Erythroblast (primary cell): ENCODE data around the gene STAT4.

Experiments used
- GATA1 ChIP-seq: IDR thresholded peaks from 2 replicates; pipeline ENCODE4 v1.6.1; 2011; ENCODE audit warnings: low read depth, mild to moderate bottlenecking, control low read depth, low read length, moderate library complexity
- POLR2A ChIP-seq: IDR thresholded peaks from 2 replicates; pipeline ENCODE4 v1.6.1; 2011; ENCODE audit warnings: mild to moderate bottlenecking, low read length

DNA sequence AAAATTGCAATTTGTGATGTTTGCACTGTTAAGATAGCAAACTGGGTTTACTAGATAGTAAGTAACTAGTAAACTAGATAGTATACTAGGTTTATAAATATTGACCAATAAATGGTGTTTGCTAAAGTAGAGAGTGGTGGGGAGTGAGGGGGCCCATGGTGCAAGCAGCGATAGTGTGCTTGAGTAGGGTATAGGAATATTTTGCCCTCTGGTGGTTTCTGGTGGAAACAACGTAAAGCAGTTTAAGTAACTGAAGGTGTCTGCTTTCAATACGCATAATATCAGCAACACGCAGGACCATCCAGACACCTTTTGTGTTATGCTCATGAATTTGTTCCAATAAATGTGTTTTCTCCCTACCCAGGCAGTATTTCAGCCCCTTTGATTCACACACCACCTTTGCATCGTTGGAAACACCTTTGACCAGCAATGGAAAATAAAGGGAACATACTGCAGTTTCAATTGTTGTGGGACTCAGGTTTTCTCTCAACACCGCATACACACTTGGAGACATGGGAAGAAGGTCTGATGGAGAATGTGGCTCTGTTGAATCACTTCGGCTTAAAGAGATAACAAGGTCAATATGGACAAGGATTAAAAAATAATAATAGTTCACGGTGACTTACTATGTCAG, 120.2 kb downstream of the STAT4 start:
- TF ChIP-seq POLR2A (no peak), GATA1 (no peak)
